Measurements from ENCODE around the gene ITGB7.

GRCh38 chr12:53194973-53195372 lies 12.1 kb downstream of the ITGB7 start:
- TF ChIP-seq POLR2A (IDR thresholded peaks at IDR 0.05) (no peak), CTCF (IDR thresholded peaks at IDR 0.05) (no peak)

Data from body of pancreas (tissue), 4 donors.